GOT3 (cell line): ENCODE data around the gene EFHC1.

ENCODE experiments used
- DNase-seq: peaks from one replicate; lab custom pipeline; 2025; ENCODE audit warnings: mixed read lengths; lab: John Stamatoyannopoulos, UW

Gene EFHC1

DNA sequence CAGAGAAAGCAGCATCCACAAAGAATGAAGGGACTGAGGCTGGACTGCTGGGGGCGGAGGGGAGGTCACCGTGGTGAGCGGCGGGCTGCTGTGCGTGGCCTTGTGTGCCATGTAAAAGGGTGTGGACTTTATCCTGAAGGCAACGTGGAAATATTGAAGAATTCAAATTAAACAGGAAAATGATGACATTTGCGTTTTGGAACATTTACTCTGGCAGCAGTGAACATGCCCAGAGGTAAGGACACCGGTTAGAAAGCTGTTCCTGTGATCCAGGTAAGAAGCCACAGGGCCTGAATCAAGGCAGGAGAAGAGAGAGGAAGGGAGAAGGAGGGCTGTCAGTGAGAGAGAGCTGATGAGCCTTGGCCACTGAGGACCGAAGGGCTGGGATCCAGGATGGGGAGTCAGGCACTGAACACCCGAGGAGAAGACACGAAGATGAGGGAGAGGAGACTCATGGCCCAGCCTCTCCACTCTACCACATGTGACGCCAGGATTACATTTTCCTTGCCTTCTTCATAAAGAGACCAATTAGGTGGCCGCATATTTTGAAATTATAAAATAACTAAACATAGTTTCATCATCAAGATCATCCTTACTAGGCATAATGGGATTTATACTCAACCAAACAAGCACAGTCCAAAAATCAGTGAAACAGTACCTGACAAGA is 98.3 kb downstream of the EFHC1 start:
- DNase-seq: no peak

DNA sequence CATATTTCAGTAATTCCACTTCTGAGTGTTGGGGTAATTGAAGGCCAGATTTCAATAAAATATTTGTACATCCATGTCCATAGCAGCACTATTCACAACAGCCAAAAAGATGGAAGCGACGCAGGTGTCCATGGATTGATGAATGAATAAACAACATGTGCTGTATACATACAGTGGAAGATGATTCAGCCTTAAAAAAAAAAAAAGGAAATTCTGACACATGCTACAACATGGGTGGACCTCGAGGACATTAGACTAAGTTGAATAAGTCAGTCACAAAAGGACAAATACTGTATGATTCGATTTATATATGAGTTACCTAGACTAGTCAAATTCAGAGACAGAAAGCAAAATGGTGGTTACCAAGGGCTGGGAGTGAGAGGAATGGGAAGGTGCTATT is 99.5 kb downstream of the EFHC1 start:
- DNase-seq: no peak

DNA sequence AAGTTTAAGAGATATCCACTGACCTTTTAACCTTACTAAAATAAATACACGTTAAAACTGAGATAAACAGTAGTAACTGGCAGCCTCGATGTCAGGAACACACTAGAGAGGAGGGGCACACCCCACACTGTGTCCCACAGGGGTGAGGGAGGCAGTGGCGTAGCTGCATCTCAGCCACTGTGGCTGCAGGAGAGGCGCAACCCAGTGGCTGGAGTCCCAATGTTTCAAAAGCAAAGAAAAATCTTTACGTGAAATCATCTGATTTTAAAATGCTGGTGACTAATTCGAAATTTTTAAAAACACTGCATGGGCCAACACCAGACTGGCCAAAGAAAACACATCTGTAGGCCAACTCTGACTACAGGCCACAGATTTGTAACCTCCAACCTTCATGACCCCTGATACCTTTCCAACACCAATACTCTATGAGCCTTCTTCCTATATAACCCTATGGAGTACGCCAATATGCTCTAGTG is 102.0 kb downstream of the EFHC1 start:
- no peak for DNase-seq

DNA sequence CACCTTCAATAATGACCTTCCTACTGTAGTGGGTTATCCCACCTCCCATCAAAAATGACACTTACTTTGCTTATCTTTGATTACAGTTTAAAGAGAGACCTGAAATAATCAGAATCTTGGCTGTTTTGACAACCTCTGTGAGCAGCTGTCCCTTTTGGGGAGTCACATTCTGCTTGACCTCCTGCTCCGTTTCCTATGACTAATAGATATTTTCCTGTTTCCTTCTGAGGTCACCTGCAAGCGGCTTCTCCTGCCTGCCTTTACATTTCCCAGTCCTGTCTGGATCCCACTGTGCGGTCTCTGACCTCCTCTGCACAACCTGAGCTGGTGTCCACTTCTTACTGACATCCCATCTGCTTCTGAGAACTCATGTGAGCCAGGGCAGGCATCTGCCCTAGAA is 102.5 kb downstream of the EFHC1 start:
- no peak for DNase-seq

DNA sequence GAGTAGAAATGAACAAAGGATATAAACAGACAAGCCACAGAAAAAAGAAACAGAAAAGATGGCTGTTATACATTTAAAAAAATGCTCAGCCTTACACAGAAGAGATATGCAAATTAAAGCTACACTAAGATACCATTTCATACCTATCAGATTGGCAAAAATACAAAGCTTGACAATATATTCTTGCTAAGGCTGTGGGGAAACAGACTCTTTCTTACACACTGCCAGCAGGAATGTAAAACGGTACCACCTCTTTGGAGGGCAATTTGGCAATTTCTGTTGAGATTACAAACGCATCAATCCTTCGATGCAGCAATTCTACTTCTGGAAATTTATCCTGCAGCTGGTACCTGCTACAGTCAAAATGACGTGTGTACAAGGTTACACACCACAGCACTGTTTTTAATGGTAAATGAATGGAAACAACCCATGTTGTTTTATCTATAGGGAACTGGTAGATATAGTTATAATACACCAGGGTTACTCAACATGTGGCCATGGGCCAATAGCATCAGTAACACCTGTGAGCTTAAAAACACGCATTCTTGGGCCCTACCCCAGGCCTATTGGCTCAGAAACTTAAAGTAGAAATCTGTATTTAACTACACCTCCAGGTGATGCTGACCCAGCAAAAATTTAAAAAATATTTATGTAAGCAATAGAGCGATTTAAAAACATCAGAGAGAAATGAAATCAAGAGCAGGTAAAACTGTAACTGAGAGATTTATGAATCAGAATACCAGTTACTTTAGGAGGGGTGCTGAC is 103.4 kb downstream of the EFHC1 start:
- no peak for DNase-seq

DNA sequence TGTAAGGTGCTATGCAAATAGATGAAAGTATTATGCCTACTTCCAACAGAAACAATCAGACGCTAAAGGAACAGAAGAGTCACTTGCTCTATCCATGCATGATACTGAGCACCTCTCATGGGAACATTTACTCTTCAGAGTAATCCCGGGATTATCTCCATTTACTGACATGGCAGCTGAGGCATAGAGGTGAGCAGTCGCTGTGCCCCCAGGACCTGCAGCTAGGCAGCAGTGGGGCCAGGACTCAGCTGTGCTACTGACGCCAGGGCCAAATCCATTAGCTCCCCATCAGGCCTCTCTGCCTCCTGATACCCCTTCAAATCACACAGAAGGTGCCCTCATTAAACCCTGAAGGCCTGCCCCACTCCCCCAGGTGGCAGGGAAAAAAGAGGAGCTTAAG is 104.8 kb downstream of the EFHC1 start:
- DNase-seq: no peak

DNA sequence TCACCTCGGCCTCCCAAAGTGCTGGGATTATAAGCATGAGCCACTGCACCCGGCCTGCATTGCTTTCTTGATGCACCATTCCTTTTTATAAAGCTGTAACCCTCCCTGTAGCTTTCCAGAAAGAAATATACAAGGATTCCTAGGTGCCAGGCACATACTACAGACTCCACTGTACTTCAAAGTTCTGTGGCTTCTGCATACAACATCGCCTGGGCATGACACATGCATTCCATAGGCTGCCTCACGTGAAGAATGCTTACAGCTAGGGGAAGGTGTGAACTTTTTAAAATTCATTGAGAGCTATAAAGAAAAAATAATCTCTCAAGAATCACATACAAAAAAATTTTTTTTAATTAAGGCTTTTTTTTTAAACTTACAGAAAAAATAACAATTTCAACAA is 106.5 kb downstream of the EFHC1 start:
- DNase-seq: no peak

DNA sequence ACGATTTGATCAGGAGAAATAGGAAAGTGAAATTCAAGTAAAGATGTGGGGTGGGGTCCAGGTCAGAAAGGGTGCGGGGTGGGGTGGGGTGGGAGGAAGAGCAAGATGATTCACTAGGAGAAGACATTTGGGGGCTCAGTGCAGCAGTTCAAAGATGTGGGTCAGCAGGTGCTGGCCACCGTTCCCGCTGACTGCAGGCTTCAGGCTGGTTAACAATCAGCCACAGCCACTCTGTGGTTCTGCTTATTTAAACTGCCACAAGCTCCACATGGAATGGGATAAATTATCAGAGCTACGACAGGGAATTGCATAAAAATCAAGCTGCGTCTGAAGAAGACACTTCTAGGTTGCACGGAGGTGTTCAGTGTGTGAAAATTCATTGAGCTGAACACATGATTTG is 107.3 kb downstream of the EFHC1 start:
- no peak for DNase-seq

DNA sequence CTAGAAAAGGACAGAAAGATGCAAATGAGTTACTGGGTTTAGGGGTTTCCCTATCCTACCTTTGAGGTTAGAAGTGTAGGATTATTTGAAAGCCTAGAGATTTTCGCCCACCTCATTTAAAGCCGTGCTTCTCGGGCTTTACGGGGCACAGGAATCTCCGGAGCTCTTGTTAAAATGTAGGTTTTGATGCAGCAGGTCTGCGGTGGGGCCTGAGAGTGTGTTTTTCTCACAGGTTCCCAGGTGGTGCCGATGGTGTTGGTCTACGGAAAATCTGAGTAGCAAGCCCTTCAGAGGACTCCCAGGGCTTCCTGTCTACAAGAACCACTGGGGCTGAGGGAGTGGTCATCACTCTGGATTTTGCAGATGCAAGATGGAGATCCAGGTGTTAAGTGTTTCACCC is 109.2 kb downstream of the EFHC1 start:
- no peak for DNase-seq

DNA sequence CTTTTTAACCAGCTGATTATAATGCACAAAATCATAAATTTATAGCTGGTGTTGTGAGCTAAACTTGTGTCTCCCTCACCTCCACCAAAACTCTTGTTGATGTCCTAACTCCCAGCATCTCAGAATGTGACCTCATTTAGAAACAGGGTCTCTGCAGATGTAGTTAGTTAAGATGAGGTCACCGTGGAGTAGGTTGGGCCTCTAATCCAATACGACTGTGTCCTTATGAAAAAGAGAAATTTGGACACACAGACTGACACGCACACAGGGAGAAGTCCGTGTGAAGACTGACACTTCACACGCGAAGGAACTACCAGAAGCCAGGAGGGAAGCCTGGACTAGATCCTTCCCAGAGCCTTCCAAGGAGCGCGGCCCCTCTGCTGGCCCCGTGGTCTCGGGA is 110.2 kb downstream of the EFHC1 start:
- no peak for DNase-seq

DNA sequence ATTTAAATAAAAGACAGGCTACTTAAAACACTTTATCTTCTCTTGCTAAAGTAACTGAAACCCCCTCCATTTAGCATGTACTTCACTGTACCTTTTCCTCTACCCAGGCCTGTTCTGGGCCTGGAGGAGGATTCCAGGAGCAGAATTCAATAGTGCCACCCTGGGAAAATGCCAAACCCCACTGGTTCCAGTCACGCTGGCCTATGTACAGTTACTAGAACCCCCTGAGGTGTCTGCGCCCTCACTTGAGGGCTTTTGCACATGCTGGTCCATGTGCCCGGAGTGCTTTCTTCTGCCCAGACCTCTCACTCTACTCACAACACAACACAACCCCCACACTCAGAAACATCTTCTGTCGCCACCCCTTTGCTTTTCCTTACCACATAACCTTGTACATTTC is 111.3 kb downstream of the EFHC1 start:
- no peak for DNase-seq

DNA sequence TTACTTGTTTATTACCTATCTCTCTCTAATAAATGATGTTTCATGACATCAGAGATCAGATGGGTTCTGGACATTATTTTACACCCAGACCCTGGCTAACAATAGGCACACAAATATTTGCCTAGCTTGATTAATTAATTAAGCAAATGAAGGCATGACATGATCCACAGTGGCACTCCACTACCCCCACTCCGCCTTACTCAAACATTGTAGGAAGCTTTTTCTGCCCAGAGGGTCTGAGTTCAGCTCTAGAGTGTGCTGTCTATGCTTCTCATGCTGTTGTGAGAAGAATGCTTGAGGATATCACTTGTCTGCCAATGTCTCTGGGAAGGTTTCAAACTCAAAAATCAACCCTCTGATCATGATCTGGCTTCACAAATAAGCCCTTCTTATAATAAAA is 111.7 kb downstream of the EFHC1 start:
- DNase-seq: no peak

DNA sequence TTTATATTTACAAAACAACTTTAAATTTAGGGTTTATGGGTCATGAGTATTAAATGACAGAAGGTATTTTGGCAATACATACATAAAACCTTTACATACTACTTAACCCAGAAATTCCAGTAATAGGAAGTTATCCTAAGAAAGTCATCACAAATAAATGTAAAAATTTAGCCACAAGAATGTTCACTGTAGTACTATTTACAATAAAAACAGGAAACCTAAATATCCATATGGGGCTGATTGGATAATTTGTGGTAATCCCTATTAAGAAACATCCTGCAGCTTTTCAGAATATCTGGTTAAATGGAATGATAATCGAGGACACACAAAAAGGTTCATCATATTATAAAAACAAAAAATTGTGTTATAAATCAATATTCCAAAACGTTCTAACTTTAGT is 112.3 kb downstream of the EFHC1 start:
- DNase-seq: no peak

DNA sequence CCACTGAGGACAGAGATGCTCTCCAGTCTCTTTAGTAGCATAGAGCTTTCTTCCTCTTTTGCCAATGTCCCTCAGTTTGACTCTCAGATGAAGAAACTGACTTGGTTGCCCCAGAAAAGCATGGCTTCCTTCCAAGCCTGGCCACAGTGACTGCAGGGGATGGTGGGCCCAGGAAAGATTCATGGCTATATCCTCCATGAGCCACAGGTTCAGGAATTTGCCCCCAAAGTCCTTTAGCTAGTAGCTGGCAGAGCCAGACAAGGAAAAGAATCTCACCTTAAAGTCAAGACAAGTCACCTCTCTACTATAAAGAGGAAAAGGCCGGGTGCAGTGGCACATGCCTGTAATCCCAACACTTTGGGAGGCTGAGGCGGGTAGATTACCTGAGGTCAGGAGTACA is 113.3 kb downstream of the EFHC1 start:
- no peak for DNase-seq

DNA sequence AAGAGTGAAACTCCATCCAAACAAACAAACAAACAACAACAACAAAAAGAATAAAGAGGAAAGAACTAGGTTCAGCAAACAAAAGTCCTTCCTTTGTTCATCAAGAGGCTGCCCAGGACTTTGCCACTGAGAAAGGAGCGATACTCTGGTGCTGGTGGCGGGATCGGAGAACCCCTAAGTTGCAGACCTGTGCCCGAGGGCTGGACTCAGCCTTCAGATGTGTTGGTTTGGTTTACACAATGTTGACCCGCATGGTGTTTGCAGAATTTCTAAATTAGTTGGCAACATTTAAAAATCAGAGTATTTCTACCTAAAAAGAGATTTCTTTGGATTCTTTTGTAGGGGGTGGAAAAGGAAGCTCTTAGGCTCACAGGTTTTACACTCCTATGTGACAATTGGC is 114.2 kb downstream of the EFHC1 start:
- no peak for DNase-seq

DNA sequence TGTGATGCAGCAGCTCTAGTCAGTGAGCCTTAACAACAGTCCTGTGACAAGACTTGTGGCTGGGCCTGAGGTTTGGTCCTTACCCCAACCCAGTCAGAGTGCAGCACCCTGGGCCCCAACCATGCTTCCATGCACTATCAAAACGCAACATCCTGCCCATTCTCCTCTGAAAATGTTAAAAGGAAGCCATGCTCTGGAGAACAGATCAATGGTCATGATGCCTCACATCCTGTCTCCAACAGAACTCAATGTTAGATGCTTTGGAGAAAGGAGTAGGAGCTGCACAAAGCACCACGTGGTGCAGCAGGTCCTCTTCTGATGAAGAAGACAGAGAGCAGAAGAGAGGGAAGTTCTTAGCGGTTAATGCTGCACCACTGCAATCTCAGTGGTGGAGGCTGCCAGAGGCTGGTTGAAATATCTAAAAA is 114.8 kb downstream of the EFHC1 start:
- DNase-seq: no peak

DNA sequence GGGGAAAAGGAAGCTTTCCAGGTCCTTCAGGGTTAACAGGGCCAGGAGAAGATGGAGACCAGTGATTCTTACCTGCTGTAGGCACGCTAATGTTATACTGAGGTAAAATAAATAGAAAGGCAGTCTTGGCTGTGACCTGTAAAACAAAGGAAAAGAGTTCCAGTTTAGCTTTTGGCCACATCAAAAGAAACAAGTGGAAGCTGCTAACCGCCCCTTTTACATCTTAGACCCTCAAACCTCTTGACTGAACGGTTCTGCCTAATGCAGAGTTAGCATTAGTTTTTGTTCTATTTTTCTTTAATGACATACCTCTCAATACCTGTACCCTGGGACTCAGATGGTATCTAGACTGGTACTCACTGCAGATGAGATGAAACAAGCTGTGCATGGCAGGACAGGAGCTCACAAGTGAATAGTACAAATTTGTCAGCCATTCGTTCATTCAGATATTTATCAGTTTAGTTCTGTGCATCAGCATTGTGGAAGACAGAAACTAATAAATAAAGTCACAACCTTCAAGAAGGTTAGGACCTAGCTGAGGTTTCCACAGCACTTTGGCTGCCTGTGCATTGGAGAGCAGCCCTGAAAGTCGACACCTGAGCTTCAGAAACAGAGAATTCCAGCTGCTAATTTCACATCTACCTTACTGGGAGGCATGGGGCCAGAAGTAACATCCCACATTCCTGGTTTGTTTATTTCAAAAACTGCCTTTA is 115.7 kb downstream of the EFHC1 start:
- no peak for DNase-seq

DNA sequence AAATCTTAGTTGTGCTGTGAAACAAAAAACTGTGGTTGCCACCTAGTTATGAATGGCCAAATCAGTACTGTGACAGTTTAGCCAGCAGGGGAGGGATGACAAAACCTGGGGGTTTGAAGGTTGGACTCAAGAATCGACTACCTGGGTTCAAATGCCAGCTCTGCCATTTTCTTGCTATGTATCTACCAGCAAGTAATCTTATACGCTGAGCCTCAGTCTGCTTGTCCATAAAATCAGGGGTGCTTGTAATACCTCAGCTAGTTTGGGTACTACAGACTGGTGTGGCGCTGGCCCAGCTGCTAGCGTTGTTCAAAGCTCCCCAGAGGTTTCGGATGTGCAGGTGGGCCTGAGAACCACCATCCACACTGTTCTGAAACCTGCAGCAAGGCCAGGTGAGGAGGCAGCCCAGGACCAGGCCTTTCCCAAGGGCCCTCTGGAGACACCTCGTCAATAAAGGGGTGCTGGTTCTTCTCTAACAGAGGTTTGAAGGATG is 116.3 kb downstream of the EFHC1 start:
- no peak for DNase-seq

DNA sequence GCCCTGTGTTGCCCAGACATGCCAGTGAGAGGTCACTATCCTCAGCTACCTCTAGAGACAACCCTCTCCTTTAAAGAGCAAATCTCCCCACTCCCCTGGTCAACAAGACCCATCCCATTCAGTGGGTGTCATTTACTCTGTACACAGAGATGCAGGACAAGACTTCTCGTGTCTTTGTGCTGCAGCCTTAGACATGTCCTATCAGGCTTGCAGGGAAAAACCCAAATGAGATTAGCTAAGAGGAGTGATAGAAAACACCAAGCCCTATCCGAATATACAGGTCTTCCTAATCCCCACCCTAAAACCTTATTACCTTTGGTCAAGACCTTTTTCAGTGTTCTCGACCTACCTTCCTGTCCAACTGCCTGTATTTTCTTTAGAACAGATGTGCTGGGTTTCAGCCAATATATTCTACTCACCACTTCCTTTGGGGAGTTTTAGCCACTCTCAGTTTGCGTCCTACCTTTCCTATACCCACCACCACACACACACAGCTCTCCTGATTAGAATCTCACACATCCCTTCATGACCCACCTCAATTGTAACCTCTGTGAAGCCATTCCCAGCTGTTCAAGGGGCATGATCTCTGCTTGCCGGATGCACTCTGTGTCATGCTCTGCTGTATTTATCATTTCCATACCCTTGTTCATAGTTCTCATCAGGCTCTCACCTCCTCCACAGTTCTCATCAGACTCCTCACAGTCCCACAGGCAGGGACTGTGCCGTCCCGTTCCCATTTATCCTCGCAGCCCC is 117.0 kb downstream of the EFHC1 start:
- DNase-seq: no peak

DNA sequence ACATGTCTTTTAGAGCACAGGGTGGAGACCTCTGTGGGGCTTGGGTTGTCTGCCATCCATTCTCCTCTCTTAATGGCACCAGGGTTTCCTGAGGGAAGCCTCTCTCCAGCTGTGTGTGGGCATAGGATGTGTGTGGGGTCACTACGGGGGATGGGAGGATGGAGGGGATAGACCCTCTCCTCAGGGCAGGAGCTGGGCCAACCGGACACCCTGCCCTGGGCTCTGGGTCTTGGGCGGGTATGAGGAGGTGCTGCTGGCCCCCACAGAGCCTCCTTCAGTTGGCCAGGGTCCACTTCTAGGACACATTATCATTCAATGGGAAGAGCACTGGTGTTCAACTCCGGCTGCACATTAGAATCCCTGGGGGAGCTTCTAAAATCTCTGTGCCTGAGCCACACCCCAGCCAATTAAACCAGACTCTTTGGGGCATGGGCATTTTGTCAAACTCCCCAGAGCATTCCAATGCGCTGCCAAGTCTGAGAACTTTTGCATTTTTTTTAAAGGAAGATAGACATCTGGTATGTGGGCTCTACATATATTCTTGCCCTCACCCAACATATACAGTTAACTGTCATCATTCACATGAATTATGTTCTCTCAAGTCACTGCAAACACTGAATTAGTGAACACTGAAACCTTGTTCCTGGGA is 118.2 kb downstream of the EFHC1 start:
- no peak for DNase-seq

DNA sequence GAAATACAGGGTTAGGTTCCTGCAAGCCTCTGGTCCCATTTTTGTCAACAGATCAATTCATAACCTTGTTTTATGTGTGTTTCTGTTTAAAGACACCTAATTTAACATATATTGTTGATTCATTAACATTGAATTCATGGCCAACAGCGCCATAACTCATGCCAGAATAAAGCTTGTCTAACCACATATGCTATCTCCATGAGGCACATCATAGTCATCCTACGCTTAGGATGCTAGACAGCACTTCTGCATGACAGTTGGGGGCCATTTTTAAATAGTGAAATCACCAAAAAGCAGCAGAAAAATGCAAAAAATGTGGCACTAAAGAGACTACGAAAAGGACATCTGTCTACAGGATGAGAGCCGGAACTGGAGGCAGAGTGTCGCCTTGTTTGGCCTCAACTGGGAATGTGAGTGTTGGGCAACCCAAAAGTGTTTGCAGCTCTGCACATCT is 118.8 kb downstream of the EFHC1 start:
- DNase-seq: no peak

DNA sequence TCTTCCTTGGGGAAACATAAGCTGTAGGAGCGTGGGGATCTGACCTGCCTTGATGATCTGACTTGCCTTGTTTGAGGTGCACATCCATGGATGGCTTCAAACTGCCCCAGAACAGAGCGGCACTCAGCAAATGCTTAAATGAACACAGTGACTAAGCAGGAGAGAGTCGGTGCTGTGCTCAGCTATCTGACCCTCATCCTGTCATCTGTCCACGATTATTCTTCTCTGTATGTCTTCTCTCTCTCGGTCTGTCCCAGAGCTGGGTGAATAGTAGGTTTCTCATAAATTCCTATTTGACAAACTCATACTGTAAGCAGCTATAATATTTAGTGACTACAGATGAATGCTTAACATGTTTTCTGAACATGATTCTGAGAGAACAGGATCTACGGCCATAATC is 119.5 kb downstream of the EFHC1 start:
- no peak for DNase-seq
